Transverse colon (tissue), 3 donors: Measurements from ENCODE around the gene TYW1B.
"Not testable (repeated sequence)": the region's sequence is repeated elsewhere in the genome, so short reads cannot be mapped to it uniquely, and the experiment has no call there.

Source experiments
- CTCF ChIP-seq, 5 experiments: fragments of 200-600 bp in 3 of 5; fragments of 450-650 bp in 2 of 5; sonication (generic) in 3 of 5; IDR thresholded peaks; 1 replicate in 2 of 5; 2 replicates in 3 of 5; pipeline ENCODE4 v1.5.1; 2016 to 2017; ENCODE audit warnings: antibody characterized with exemption in 5 of 5, inconsistent platforms in 3 of 5, mild to moderate bottlenecking in 2 of 5, moderate library complexity in 1 of 5
- EP300 ChIP-seq: sonication (generic); formaldehyde crosslinking; IDR thresholded peaks from one replicate; pipeline ENCODE4 v1.6.1; 2017; ENCODE audit warnings: antibody characterized with exemption, low read depth

GRCh38 chr7:72620923-72621322, 207.1 kb downstream of the TYW1B start:
- not testable (repeated sequence) for TF ChIP-seq EP300; CTCF (IDR thresholded peaks at IDR 0.05)
